SK-N-SH (cell line): ENCODE results near the gene IL17RE. TPM values are rescaled to one million over a fixed set of nuclear protein-coding genes. Genes with fewer than 3 reads are reported as not detected.

ENCODE experiments used
- CTCF ChIA-PET: fragments of 300-600, 350-600 bp; formaldehyde crosslinking; extraction: SDS; loops from one replicate; lab custom pipeline; 2021; lab: Yijun Ruan, JAX
- POLR2A ChIA-PET: fragments of 350-600 bp; sonication (Branson Sonifier 250); formaldehyde crosslinking; extraction: SDS; loops from one replicate; lab custom pipeline; 2020; ENCODE audit warnings: antibody characterized with exemption, inconsistent platforms; lab: Yijun Ruan, JAX
- DNase-seq: peaks from one replicate; pipeline ENCODE4 v3.0.0; 2012
- H2AFZ ChIP-seq: fragments of 200-600 bp; sonication (generic); 2 replicates; pipeline ENCODE4 v1.8.1; 2016; ENCODE audit warnings: antibody characterized with exemption, mild to moderate bottlenecking, low read depth
- H3F3A ChIP-seq: fragments of 200-600 bp; sonication (generic); replicated peaks from 2 replicates; pipeline ENCODE3; 2016; ENCODE audit warnings: antibody characterized with exemption, mild to moderate bottlenecking; ENCODE audit not compliant: insufficient read depth
- H3K27ac ChIP-seq, 2 experiments: fragments of 200-500 bp in 1 of 2; fragments of 200-600 bp in 1 of 2; sonication (Bioruptor generic) in 1 of 2; sonication (generic), shearing (Covaris generic) in 1 of 2; 2 replicates each; pipeline versions ENCODE4 v1.5.1 to v1.6.1; 2014 to 2016; ENCODE audit warnings: low read depth in 2 of 2, inconsistent platforms in 1 of 2, low read length in 1 of 2, mild to moderate bottlenecking in 1 of 2, mixed read lengths in 1 of 2
- H3K27me3 ChIP-seq: fragments of 200-600 bp; sonication (generic), shearing (Covaris generic); 2 replicates; pipeline ENCODE4 v1.6.1; 2016; ENCODE audit warnings: mixed run types; ENCODE audit not compliant: insufficient read depth
- H3K36me3 ChIP-seq, 2 experiments: fragments of 200-500 bp in 1 of 2; fragments of 200-600 bp in 1 of 2; sonication (Bioruptor generic) in 1 of 2; sonication (generic) in 1 of 2; replicated peaks in 1 of 2; 2 replicates each; pipeline versions ENCODE3 to v1.5.1; 2014 to 2016; ENCODE audit warnings: low read length in 1 of 2, mild to moderate bottlenecking in 1 of 2; ENCODE audit not compliant: insufficient read depth in 2 of 2, control insufficient read depth in 1 of 2
- H3K4me1 ChIP-seq, 2 experiments: fragments of 200-500 bp in 1 of 2; fragments of 200-600 bp in 1 of 2; sonication (Bioruptor generic) in 1 of 2; sonication (generic), shearing (Covaris generic) in 1 of 2; 2 replicates each; pipeline versions ENCODE4 v1.5.1 to v1.6.1; 2014 to 2016; ENCODE audit warnings: low read depth in 1 of 2, low read length in 1 of 2, mixed run types in 1 of 2; ENCODE audit not compliant: insufficient read depth in 2 of 2, control insufficient read depth in 1 of 2
- H3K4me2 ChIP-seq: fragments of 200-600 bp; sonication (generic), shearing (Covaris generic); 2 replicates; pipeline ENCODE4 v1.6.1; 2017; ENCODE audit warnings: mixed run types
- H3K4me3 ChIP-seq, 2 experiments: fragments of 200-500 bp in 1 of 2; fragments of 200-600 bp in 1 of 2; sonication (Bioruptor generic) in 1 of 2; sonication (generic), shearing (Covaris generic) in 1 of 2; 2 replicates each; pipeline versions ENCODE4 v1.5.1 to v1.8.1; 2014 to 2016; ENCODE audit warnings: low read depth in 2 of 2, inconsistent platforms in 1 of 2, low read length in 1 of 2, mild to moderate bottlenecking in 1 of 2, mixed read lengths in 1 of 2, moderate library complexity in 1 of 2
- H3K79me2 ChIP-seq: fragments of 200-600 bp; sonication (generic); 2 replicates; pipeline ENCODE4 v1.8.1; 2017; ENCODE audit warnings: mild to moderate bottlenecking; ENCODE audit not compliant: insufficient read depth
- H3K9ac ChIP-seq: fragments of 200-600 bp; sonication (generic); 2 replicates; pipeline ENCODE4 v1.6.1; 2017; ENCODE audit warnings: mixed run types
- H3K9me2 ChIP-seq: fragments of 200-600 bp; sonication (generic); 2 replicates; pipeline ENCODE4 v1.6.1; 2017; ENCODE audit warnings: mixed run types
- H3K9me3 ChIP-seq: fragments of 200-600 bp; sonication (generic); 2 replicates; pipeline ENCODE4 v1.6.1; 2017; ENCODE audit warnings: mixed run types, mild to moderate bottlenecking, moderate library complexity
- H4K20me1 ChIP-seq: fragments of 200-600 bp; sonication (generic); 2 replicates; pipeline ENCODE4 v1.6.1; 2017; ENCODE audit warnings: mild to moderate bottlenecking, mixed run types; ENCODE audit not compliant: insufficient read depth
- ELF1 ChIP-seq: IDR thresholded peaks from 2 replicates; pipeline ENCODE4 v1.4.0; 2012
- GABPA ChIP-seq: IDR thresholded peaks from 2 replicates; pipeline ENCODE4 v1.4.0; 2012; ENCODE audit warnings: low read depth, mild to moderate bottlenecking
- RCOR1 ChIP-seq: fragments of 150-350 bp; IDR thresholded peaks from 2 replicates; pipeline ENCODE4 v1.6.1; 2017; ENCODE audit warnings: antibody characterized with exemption, low read length
- SIN3A ChIP-seq: IDR thresholded peaks from 2 replicates; pipeline ENCODE4 v1.6.1; 2012; ENCODE audit warnings: low read depth, mild to moderate bottlenecking, low read length, moderate library complexity, borderline replicate concordance
- SMC3 ChIP-seq: IDR thresholded peaks from 2 replicates; pipeline ENCODE4 v1.6.1; 2012; ENCODE audit warnings: low read depth, low read length, improper control_type of control experiment
- TAF1 ChIP-seq: IDR thresholded peaks from 2 replicates; pipeline ENCODE4 v1.6.1; 2012; ENCODE audit warnings: low read depth, mild to moderate bottlenecking, low read length, moderate library complexity, borderline replicate concordance
- TEAD4 ChIP-seq: IDR thresholded peaks from 2 replicates; pipeline ENCODE4 v1.4.0; 2012; ENCODE audit warnings: mild to moderate bottlenecking, borderline replicate concordance; ENCODE audit not compliant: insufficient read depth
- YY1 ChIP-seq: IDR thresholded peaks from 2 replicates; pipeline ENCODE4 v1.4.0; 2012; ENCODE audit warnings: low read depth, mild to moderate bottlenecking
- WGBS: methylation state at CpG from one replicate; pipeline ENCODE4 v1.1.6; 2017; ENCODE audit warnings: low lambda C conversion rate; 5-methylcytosine and 5-hydroxymethylcytosine counted together
- polyA plus RNA-seq, 3 experiments: library from polyadenylated mRNA; depleted of rRNA; stranded (reverse); fragments of >200 nt; gene quantifications; 2 replicates each; pipeline ENCODE4 v1.2.3, GENCODE V29; 2012
- TF ChIP-seq, protein P1 (sequence below): IDR thresholded peaks from 2 replicates; pipeline ENCODE4 v1.4.0; 2012; ENCODE audit warnings: low read depth, borderline replicate concordance
- TF ChIP-seq, protein P2 (sequence below): IDR thresholded peaks from 2 replicates; pipeline ENCODE4 v1.6.1; 2012; ENCODE audit warnings: mild to moderate bottlenecking, low read depth, low read length, moderate library complexity
- TF ChIP-seq, protein P3 (sequence below): fragments of 150-350 bp; IDR thresholded peaks from 2 replicates; pipeline ENCODE4 v1.6.1; 2016; ENCODE audit warnings: mild to moderate bottlenecking, low read depth, low read length
- TF ChIP-seq, protein P4 (sequence below): IDR thresholded peaks from 2 replicates; pipeline ENCODE4 v1.4.0; 2012; ENCODE audit warnings: low read depth, borderline replicate concordance

The IL17RE gene
- polyA plus RNA-seq, 1 of the 3 experiments (the other 2 are of a cell fraction) = 0.95 TPM

GRCh38 chr3:9949626-9950025, 47.0 kb downstream of the IL17RE start:
- ChIA-PET CTCF (interaction anchor here (1.1 kb wide), 1 partner anchor 14 kb away, joined by 3 read pairs; no protein-coding TSS in a partner anchor), POLR2A (interaction anchor here (0.6 to 3.5 kb wide), 2 partner anchors 17 to 277 kb away, joined by 3 to 11 read pairs; partner anchors contain the start of gene CRELD1)
- no peak overlapping the region for H3K4me3 ChIP-seq
- H2AFZ ChIP-seq = no peak overlapping the region
- no peaks in the 10 kb centered on the region for H3K79me2 ChIP-seq
- no peaks in the 10 kb centered on the region for H3K27me3 ChIP-seq
- no peaks in the 10 kb centered on the region for H3K9me3 ChIP-seq
- DNase-seq = no peak
- peaks cover 0 to 8% of the 10 kb centered on the region in 2 experiments for H3K36me3 ChIP-seq
- TF ChIP-seq TEAD4 (no peak), SIN3A (no peak), GABPA (no peak), ELF1 (no peak), TAF1 (no peak), SMC3 (no peak), RCOR1 (no peak), YY1 (no peak)
- TF ChIP-seq, protein P1, sequence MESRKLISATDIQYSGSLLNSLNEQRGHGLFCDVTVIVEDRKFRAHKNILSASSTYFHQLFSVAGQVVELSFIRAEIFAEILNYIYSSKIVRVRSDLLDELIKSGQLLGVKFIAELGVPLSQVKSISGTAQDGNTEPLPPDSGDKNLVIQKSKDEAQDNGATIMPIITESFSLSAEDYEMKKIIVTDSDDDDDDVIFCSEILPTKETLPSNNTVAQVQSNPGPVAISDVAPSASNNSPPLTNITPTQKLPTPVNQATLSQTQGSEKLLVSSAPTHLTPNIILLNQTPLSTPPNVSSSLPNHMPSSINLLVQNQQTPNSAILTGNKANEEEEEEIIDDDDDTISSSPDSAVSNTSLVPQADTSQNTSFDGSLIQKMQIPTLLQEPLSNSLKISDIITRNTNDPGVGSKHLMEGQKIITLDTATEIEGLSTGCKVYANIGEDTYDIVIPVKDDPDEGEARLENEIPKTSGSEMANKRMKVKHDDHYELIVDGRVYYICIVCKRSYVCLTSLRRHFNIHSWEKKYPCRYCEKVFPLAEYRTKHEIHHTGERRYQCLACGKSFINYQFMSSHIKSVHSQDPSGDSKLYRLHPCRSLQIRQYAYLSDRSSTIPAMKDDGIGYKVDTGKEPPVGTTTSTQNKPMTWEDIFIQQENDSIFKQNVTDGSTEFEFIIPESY = no peak
- TF ChIP-seq, protein P2, sequence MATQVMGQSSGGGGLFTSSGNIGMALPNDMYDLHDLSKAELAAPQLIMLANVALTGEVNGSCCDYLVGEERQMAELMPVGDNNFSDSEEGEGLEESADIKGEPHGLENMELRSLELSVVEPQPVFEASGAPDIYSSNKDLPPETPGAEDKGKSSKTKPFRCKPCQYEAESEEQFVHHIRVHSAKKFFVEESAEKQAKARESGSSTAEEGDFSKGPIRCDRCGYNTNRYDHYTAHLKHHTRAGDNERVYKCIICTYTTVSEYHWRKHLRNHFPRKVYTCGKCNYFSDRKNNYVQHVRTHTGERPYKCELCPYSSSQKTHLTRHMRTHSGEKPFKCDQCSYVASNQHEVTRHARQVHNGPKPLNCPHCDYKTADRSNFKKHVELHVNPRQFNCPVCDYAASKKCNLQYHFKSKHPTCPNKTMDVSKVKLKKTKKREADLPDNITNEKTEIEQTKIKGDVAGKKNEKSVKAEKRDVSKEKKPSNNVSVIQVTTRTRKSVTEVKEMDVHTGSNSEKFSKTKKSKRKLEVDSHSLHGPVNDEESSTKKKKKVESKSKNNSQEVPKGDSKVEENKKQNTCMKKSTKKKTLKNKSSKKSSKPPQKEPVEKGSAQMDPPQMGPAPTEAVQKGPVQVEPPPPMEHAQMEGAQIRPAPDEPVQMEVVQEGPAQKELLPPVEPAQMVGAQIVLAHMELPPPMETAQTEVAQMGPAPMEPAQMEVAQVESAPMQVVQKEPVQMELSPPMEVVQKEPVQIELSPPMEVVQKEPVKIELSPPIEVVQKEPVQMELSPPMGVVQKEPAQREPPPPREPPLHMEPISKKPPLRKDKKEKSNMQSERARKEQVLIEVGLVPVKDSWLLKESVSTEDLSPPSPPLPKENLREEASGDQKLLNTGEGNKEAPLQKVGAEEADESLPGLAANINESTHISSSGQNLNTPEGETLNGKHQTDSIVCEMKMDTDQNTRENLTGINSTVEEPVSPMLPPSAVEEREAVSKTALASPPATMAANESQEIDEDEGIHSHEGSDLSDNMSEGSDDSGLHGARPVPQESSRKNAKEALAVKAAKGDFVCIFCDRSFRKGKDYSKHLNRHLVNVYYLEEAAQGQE = no peak
- TF ChIP-seq, protein P3, sequence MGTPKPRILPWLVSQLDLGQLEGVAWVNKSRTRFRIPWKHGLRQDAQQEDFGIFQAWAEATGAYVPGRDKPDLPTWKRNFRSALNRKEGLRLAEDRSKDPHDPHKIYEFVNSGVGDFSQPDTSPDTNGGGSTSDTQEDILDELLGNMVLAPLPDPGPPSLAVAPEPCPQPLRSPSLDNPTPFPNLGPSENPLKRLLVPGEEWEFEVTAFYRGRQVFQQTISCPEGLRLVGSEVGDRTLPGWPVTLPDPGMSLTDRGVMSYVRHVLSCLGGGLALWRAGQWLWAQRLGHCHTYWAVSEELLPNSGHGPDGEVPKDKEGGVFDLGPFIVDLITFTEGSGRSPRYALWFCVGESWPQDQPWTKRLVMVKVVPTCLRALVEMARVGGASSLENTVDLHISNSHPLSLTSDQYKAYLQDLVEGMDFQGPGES = no peak
- TF ChIP-seq, protein P4, sequence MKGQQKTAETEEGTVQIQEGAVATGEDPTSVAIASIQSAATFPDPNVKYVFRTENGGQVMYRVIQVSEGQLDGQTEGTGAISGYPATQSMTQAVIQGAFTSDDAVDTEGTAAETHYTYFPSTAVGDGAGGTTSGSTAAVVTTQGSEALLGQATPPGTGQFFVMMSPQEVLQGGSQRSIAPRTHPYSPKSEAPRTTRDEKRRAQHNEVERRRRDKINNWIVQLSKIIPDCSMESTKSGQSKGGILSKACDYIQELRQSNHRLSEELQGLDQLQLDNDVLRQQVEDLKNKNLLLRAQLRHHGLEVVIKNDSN = no peak
- no peaks in the 10 kb centered on the region for H3K9me2 ChIP-seq
- H3F3A ChIP-seq = peaks cover 4% of the 10 kb centered on the region
- peaks cover under 1 to 13% of the 10 kb centered on the region in 2 experiments; a peak in 2 of 4 replicates for H3K4me1 ChIP-seq
- 81% methylated on average over 4 of the region's 9 CpGs for WGBS
- no peaks in the 10 kb centered on the region for H4K20me1 ChIP-seq
- H3K27ac ChIP-seq = no peak overlapping the region
- H3K9ac ChIP-seq = no peak overlapping the region
- no peak overlapping the region for H3K4me2 ChIP-seq
